Uterus (tissue), 2 donors: ENCODE results near the gene DENND1A.

ENCODE experiments used
- POLR2A ChIP-seq, 2 donors: fragments of 450-650 bp; IDR thresholded peaks; one replicate each; pipeline ENCODE4 v1.6.1; 2016; ENCODE audit warnings: antibody characterized with exemption in 2 of 2, mild to moderate bottlenecking in 1 of 2, moderate library complexity in 1 of 2
- TF ChIP-seq, protein P1 (sequence below), 4 experiments: fragments of 200-600 bp in 2 of 4; fragments of 450-650 bp in 2 of 4; sonication (generic) in 2 of 4; IDR thresholded peaks; one replicate each; pipeline ENCODE4 v1.5.1; 2016 to 2019; ENCODE audit warnings: antibody characterized with exemption in 4 of 4, mild to moderate bottlenecking in 2 of 4, moderate library complexity in 1 of 4

DNA sequence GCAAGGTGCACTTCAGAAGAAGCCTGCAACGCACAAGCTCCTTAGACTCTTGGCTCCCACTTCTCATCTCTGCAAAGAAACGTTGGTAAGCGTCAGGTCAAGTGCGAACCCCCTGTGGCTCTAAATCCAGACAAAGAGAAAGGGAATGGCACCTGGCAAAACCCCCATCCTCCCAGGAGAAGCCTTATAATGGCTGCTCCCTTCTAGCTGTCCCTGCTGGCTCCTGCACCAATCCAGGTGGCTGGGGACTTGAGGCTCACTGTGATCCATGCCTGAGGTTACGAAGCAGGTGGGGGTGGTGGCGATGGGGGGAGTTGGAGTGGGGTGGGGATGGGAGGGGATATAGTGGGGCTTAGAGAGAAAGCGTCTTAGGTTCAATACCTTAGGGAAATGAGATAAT is 272.8 kb downstream of the DENND1A start:
- TF ChIP-seq, protein P1, sequence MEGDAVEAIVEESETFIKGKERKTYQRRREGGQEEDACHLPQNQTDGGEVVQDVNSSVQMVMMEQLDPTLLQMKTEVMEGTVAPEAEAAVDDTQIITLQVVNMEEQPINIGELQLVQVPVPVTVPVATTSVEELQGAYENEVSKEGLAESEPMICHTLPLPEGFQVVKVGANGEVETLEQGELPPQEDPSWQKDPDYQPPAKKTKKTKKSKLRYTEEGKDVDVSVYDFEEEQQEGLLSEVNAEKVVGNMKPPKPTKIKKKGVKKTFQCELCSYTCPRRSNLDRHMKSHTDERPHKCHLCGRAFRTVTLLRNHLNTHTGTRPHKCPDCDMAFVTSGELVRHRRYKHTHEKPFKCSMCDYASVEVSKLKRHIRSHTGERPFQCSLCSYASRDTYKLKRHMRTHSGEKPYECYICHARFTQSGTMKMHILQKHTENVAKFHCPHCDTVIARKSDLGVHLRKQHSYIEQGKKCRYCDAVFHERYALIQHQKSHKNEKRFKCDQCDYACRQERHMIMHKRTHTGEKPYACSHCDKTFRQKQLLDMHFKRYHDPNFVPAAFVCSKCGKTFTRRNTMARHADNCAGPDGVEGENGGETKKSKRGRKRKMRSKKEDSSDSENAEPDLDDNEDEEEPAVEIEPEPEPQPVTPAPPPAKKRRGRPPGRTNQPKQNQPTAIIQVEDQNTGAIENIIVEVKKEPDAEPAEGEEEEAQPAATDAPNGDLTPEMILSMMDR (IDR thresholded peaks at IDR 0.05): no peak
- no peak for TF ChIP-seq POLR2A (IDR thresholded peaks at IDR 0.05)
